ENCODE measurements around the gene LRRC32. TPM values are rescaled to one million over a fixed set of nuclear protein-coding genes. Genes with fewer than 3 reads are reported as not detected.
A peak's percentile ranks its signal among the peaks of the same experiment; 100 is the strongest.

LRRC32 gene
- total RNA-seq, 1 donor from 2014 or later = 25.8 TPM

- no peak for TF ChIP-seq CTCF (IDR thresholded peaks at IDR 0.05)
- peaks cover 20% of the 10 kb centered on the region for H3K27me3 Mint-ChIP-seq
- peak overlapping the region; percentile 25 for H3K4me3 Mint-ChIP-seq
- H3K9me3 Mint-ChIP-seq = peaks cover 6% of the 10 kb centered on the region
- ChIA-PET CTCF (interaction anchor here (1.0 to 1.4 kb wide), 4 partner anchors 10 to 45 kb away, joined by 3 to 8 read pairs (median 5); no protein-coding TSS in a partner anchor), POLR2A (interaction anchor here (0.6 to 10.3 kb wide), 5 partner anchors 10 to 45 kb away, joined by 4 to 193 read pairs (median 6); partner anchors contain the start of gene LRRC32)
- H3K27ac Mint-ChIP-seq = peak overlapping the region; percentile 89
- intact Hi-C loops (cut with micrococcal nuclease) = loop anchor here (5.0 to 10.0 kb wide), 3 partner anchors 40 to 805 kb away; no protein-coding TSS in a partner anchor
- H3K36me3 Mint-ChIP-seq (ENCODE audit: low read depth) = no peaks in the 10 kb centered on the region
- ATAC-seq (ENCODE audit: low read depth) (no peak), DNase-seq (no peak)
- H3K4me1 Mint-ChIP-seq = peaks cover 68% of the 10 kb centered on the region
Measured at GRCh38 chr11:76627606-76628005, 42.9 kb downstream of the LRRC32 start.

GRCh38 chr11:76626921-76627401 is 43.6 kb downstream of the LRRC32 start:
- peak overlapping the region; percentile 89 for H3K27ac Mint-ChIP-seq
- H3K9me3 Mint-ChIP-seq = peaks cover 6% of the 10 kb centered on the region
- DNase-seq (peak; percentile 79), ATAC-seq (ENCODE audit: low read depth) (peak; percentile 59)
- peaks cover 64% of the 10 kb centered on the region for H3K4me1 Mint-ChIP-seq
- TF ChIP-seq CTCF (IDR thresholded peaks at IDR 0.05) = no peak
- H3K36me3 Mint-ChIP-seq (ENCODE audit: low read depth) = no peaks in the 10 kb centered on the region
- ChIA-PET CTCF (interaction anchor here (1.0 to 1.4 kb wide), 5 partner anchors 11 to 47 kb away, joined by 3 to 8 read pairs (median 5); no protein-coding TSS in a partner anchor), POLR2A (interaction anchor here (0.6 to 10.3 kb wide), 6 partner anchors 11 to 733 kb away, joined by 4 to 193 read pairs (median 6); partner anchors contain the start of gene LRRC32)
- peaks cover 26% of the 10 kb centered on the region for H3K27me3 Mint-ChIP-seq
- intact Hi-C loops (cut with micrococcal nuclease) = loop anchor here (1.0 to 10.0 kb wide), 4 partner anchors 16 to 805 kb away; no protein-coding TSS in a partner anchor
- peak overlapping the region; percentile 74 for H3K4me3 Mint-ChIP-seq

GRCh38 chr11:76626266-76626665 is 44.3 kb downstream of the LRRC32 start:
- H3K4me3 Mint-ChIP-seq = no peak overlapping the region
- H3K27me3 Mint-ChIP-seq = peaks cover 26% of the 10 kb centered on the region
- CTCF ChIA-PET = interaction anchor here (1.2 kb wide), 1 partner anchor 48 kb away, joined by 5 read pairs; no protein-coding TSS in a partner anchor
- DNase-seq (no peak), ATAC-seq (ENCODE audit: low read depth) (no peak)
- intact Hi-C loops (cut with micrococcal nuclease) = loop anchor here (1.0 to 10.0 kb wide), 4 partner anchors 15 to 804 kb away; no protein-coding TSS in a partner anchor
- peak overlapping the region; percentile 89 for H3K27ac Mint-ChIP-seq
- TF ChIP-seq CTCF (IDR thresholded peaks at IDR 0.05) = no peak
- peaks cover 6% of the 10 kb centered on the region for H3K9me3 Mint-ChIP-seq
- peaks cover 61% of the 10 kb centered on the region for H3K4me1 Mint-ChIP-seq
- POLR2A ChIA-PET = interaction anchor here (1.5 to 10.3 kb wide), 4 partner anchors 12 to 46 kb away, joined by 5 to 193 read pairs (median 16); partner anchors contain the start of gene LRRC32
- no peaks in the 10 kb centered on the region for H3K36me3 Mint-ChIP-seq (ENCODE audit: low read depth)

GRCh38 chr11:76625472-76626186 is 44.9 kb downstream of the LRRC32 start:
- H3K36me3 Mint-ChIP-seq (ENCODE audit: low read depth) = no peaks in the 10 kb centered on the region
- DNase-seq (no peak), ATAC-seq (ENCODE audit: low read depth) (no peak)
- peaks cover 6% of the 10 kb centered on the region for H3K9me3 Mint-ChIP-seq
- CTCF ChIA-PET = no interaction called here
- H3K27ac Mint-ChIP-seq = peak overlapping the region; percentile 41
- intact Hi-C loops (cut with micrococcal nuclease) = loop anchor here (1.0 to 10.0 kb wide), 4 partner anchors 14 to 803 kb away; no protein-coding TSS in a partner anchor
- H3K4me3 Mint-ChIP-seq = no peak overlapping the region
- POLR2A ChIA-PET = interaction anchor here (0.6 to 10.3 kb wide), 3 partner anchors 12 to 47 kb away, joined by 6 to 193 read pairs (median 26); partner anchors contain the start of gene LRRC32
- peaks cover 26% of the 10 kb centered on the region for H3K27me3 Mint-ChIP-seq
- peaks cover 56% of the 10 kb centered on the region for H3K4me1 Mint-ChIP-seq
- TF ChIP-seq CTCF (IDR thresholded peaks at IDR 0.05) = no peak

Data from activated B cell treated with CpG ODN at 0.5 μM for 24 hours (primary cell).